Tibial nerve (tissue), 4 donors: ENCODE results near the gene POLR2B. TPM values are rescaled to one million over a fixed set of nuclear protein-coding genes. Genes with fewer than 3 reads are reported as not detected.

Experiments used
- DNase-seq, 2 donors: peaks; one replicate each; pipeline ENCODE4 v3.0.0-alpha.2; 2019; ENCODE audit warnings: low spot score in 2 of 2
- H3K27ac ChIP-seq, 4 donors: fragments of 200-600 bp; sonication (generic) in 3 of 4; one replicate each; pipeline ENCODE4 v1.5.1; 2017 to 2019; ENCODE audit warnings: mild to moderate bottlenecking in 1 of 4
- H3K27me3 ChIP-seq, 2 donors: fragments of 200-600 bp; sonication (generic) in 1 of 2; one replicate each; pipeline versions ENCODE4 v1.5.1 to v1.6.0; 2017 to 2019
- H3K36me3 ChIP-seq, 3 donors: fragments of 200-600 bp; sonication (generic); one replicate each; pipeline ENCODE4 v1.5.1; 2018 to 2019
- H3K4me1 ChIP-seq, 4 donors: fragments of 200-600 bp; sonication (generic) in 3 of 4; one replicate each; pipeline ENCODE4 v1.5.1; 2017 to 2019
- H3K4me3 ChIP-seq, 4 donors: fragments of 200-600 bp; sonication (generic) in 3 of 4; one replicate each; pipeline ENCODE4 v1.5.1; 2017 to 2019; ENCODE audit warnings: mild to moderate bottlenecking in 1 of 4, moderate library complexity in 1 of 4
- H3K9me3 ChIP-seq, 4 donors: fragments of 200-600 bp; sonication (generic) in 3 of 4; one replicate each; pipeline ENCODE4 v1.5.1; 2017 to 2019
- CTCF ChIP-seq, 5 experiments: fragments of 200-600 bp in 3 of 5; fragments of 450-650 bp in 2 of 5; sonication (generic) in 3 of 5; IDR thresholded peaks; one replicate each; pipeline ENCODE4 v1.5.1; 2016 to 2019; ENCODE audit warnings: antibody characterized with exemption in 5 of 5, mild to moderate bottlenecking in 3 of 5, moderate library complexity in 2 of 5
- EP300 ChIP-seq, 2 donors: sonication (generic); formaldehyde crosslinking; IDR thresholded peaks; one replicate each; pipeline ENCODE4 v1.6.1; 2017; ENCODE audit warnings: antibody characterized with exemption in 2 of 2, mild to moderate bottlenecking in 1 of 2
- POLR2A ChIP-seq, 2 donors: fragments of 450-650 bp; IDR thresholded peaks; one replicate each; pipeline ENCODE4 v1.6.1; 2017; ENCODE audit warnings: antibody characterized with exemption in 2 of 2, mild to moderate bottlenecking in 2 of 2, moderate library complexity in 2 of 2
- WGBS, 2 donors: methylation state at CpG; one replicate each; pipeline ENCODE4 v1.1.5; 2018; 5-methylcytosine and 5-hydroxymethylcytosine counted together
- total RNA-seq, 4 donors: library from RNA; depleted of rRNA; stranded (reverse); fragments of >200 nt; gene quantifications; one replicate each; pipeline ENCODE4 v1.1.0, GENCODE V29; 2016

POLR2B gene
- total RNA-seq, 4 donors from 2014 or later, result 42.8 to 84.9 (median 70.9) TPM

- WGBS, 2 donors, result 39 to 73% methylated on average over 1 to 2 of the region's 2 CpGs
- H3K4me3 ChIP-seq, result no peak overlapping the region
- H3K36me3 ChIP-seq, result no peaks in the 10 kb centered on the region
- DNase-seq, result peak; percentile 44 to 51
- TF ChIP-seq EP300 (IDR thresholded peaks at IDR 0.05) (peak in 1 of 2 donors; percentile 71), CTCF (IDR thresholded peaks at IDR 0.05) (no peak), POLR2A (IDR thresholded peaks at IDR 0.05) (no peak)
- H3K27ac ChIP-seq, result peak overlapping the region in 2 of 4 donors; percentile 47 to 69
- H3K4me1 ChIP-seq, result peaks cover 0 to 71% (median 21%) of the 10 kb centered on the region in 4 donors
- no peaks in the 10 kb centered on the region for H3K27me3 ChIP-seq
- H3K9me3 ChIP-seq, result no peaks in the 10 kb centered on the region
These were observed 92.6 kb downstream of the POLR2B start for GRCh38 chr4:57071326-57071725.

- Histone ChIP-seq H3K9me3 (no peaks in the 10 kb centered on the region), H3K27ac (peak overlapping the region in 1 of 4 donors; percentile 38), H3K36me3 (no peaks in the 10 kb centered on the region), H3K4me1 (peaks cover 0 to 64% (median 17%) of the 10 kb centered on the region in 4 donors), H3K27me3 (no peaks in the 10 kb centered on the region), H3K4me3 (no peak overlapping the region)
- 80 to 84% methylated on average over 5 of the region's 5 CpGs for WGBS, 2 donors
- no peak for DNase-seq
- TF ChIP-seq POLR2A (IDR thresholded peaks at IDR 0.05) (no peak), EP300 (IDR thresholded peaks at IDR 0.05) (no peak), CTCF (IDR thresholded peaks at IDR 0.05) (no peak)
These were observed 94.9 kb downstream of the POLR2B start for GRCh38 chr4:57073559-57073958.

- 7 to 10% methylated on average over 4 of the region's 4 CpGs for WGBS, 2 donors
- Histone ChIP-seq H3K9me3 (no peaks in the 10 kb centered on the region), H3K4me3 (no peak overlapping the region), H3K4me1 (peaks cover 0 to 63% (median 14%) of the 10 kb centered on the region in 4 donors), H3K27me3 (no peaks in the 10 kb centered on the region), H3K27ac (peak overlapping the region in 2 of 4 donors; percentile 13 to 22), H3K36me3 (no peaks in the 10 kb centered on the region)
- no peak for TF ChIP-seq EP300 (IDR thresholded peaks at IDR 0.05)
- TF ChIP-seq POLR2A (IDR thresholded peaks at IDR 0.05), result no peak
- no peak for TF ChIP-seq CTCF (IDR thresholded peaks at IDR 0.05)
- no peak for DNase-seq
These were observed 96.0 kb downstream of the POLR2B start for GRCh38 chr4:57074744-57075143.

GRCh38 chr4:57075367-57075766 is 96.7 kb downstream of the POLR2B start:
- H3K27me3 ChIP-seq, result no peaks in the 10 kb centered on the region
- TF ChIP-seq EP300 (IDR thresholded peaks at IDR 0.05), result no peak
- H3K36me3 ChIP-seq, result no peaks in the 10 kb centered on the region
- no peaks in the 10 kb centered on the region for H3K9me3 ChIP-seq
- H3K27ac ChIP-seq, result peak overlapping the region in 1 of 4 donors; percentile 53
- H3K4me1 ChIP-seq, result peaks cover 0 to 66% (median 11%) of the 10 kb centered on the region in 4 donors
- H3K4me3 ChIP-seq, result no peak overlapping the region
- no peak for DNase-seq

DNA sequence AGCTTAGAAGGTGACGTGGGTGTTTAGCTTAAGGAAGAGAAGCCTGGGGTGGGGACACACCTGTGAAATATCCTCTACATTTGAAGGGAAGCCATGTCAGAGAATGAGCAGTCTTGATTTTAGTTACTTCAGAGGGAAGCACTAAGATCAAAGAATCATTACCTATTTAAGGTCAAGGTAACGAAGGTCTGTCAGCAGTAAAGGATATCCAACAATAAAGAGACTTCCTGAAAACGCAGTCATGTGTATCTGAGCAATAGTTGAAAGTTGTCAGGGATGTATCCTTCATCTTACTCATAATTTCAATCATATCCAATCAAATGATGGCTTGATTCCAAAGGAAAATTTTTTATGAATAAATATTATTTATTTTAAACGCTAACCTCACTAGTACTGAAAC is 98.0 kb downstream of the POLR2B start:
- no peaks in the 10 kb centered on the region for H3K36me3 ChIP-seq
- no peaks in the 10 kb centered on the region for H3K9me3 ChIP-seq
- peaks cover 0 to 66% (median 14%) of the 10 kb centered on the region in 4 donors for H3K4me1 ChIP-seq
- TF ChIP-seq EP300 (IDR thresholded peaks at IDR 0.05) (no peak), CTCF (IDR thresholded peaks at IDR 0.05) (no peak), POLR2A (IDR thresholded peaks at IDR 0.05) (no peak)
- no peak for DNase-seq
- H3K27ac ChIP-seq, result peak overlapping the region in 1 of 4 donors; percentile 29
- H3K4me3 ChIP-seq, result no peak overlapping the region
- H3K27me3 ChIP-seq, result no peaks in the 10 kb centered on the region
- 63% methylated on average over 4 of the region's 4 CpGs for WGBS, 2 donors
